HepG2 (cell line): Measurements from ENCODE around the gene RAP1A. TPM values are rescaled to one million over a fixed set of nuclear protein-coding genes. Genes with fewer than 3 reads are reported as not detected.
A peak's percentile ranks its signal among the peaks of the same experiment; 100 is the strongest.

Source experiments
- ATF7 ChIP-seq, 2 experiments: fragments of 450-650 bp in 1 of 2; sonication (generic) in 1 of 2; formaldehyde crosslinking in 1 of 2; IDR thresholded peaks; 2 replicates each; pipeline versions ENCODE4 v1.4.0 to v1.6.1; 2016 to 2020; ENCODE audit warnings: antibody characterized with exemption in 1 of 2, mild to moderate bottlenecking in 1 of 2, missing genetic modification reagents in 1 of 2
- HMGXB4 ChIP-seq, 2 experiments: sonication (generic) in 1 of 2; formaldehyde crosslinking in 1 of 2; IDR thresholded peaks; 2 replicates each; pipeline versions ENCODE4 v1.4.0 to v1.6.1; 2018 to 2020; ENCODE audit warnings: missing genetic modification reagents in 2 of 2, borderline replicate concordance in 1 of 2, low read depth in 1 of 2, mild to moderate bottlenecking in 1 of 2, missing biosample characterization in 1 of 2
- ZFP62 ChIP-seq: sonication (generic); formaldehyde crosslinking; IDR thresholded peaks from 2 replicates; pipeline ENCODE4 v1.4.0; 2020; ENCODE audit warnings: missing genetic modification reagents
- ZFP82 ChIP-seq: sonication (generic); formaldehyde crosslinking; IDR thresholded peaks from 2 replicates; pipeline ENCODE4 v1.5.1; 2020; ENCODE audit warnings: mild to moderate bottlenecking, missing genetic modification reagents, borderline replicate concordance
- ZNF674 ChIP-seq: sonication (generic); formaldehyde crosslinking; IDR thresholded peaks from 2 replicates; pipeline ENCODE4 v1.5.0; 2020; ENCODE audit warnings: low read depth, mild to moderate bottlenecking, missing genetic modification reagents
- polyA plus RNA-seq, 8 experiments: library from polyadenylated mRNA; depleted of rRNA in 3 of 8; stranded (reverse) in 7 of 8; unstranded in 1 of 8; fragments of >200 nt; fragmentation: Illumina TruSeq in 4 of 8; extraction: Trizol in 4 of 8; gene quantifications; 2 replicates each; pipeline versions ENCODE4 v1.2.1 to v1.2.3, GENCODE V29; 2011 to 2016; ENCODE audit warnings: low read depth in 4 of 8, missing spikeins in 1 of 8, mixed read lengths in 1 of 8; ENCODE audit not compliant: insufficient read depth in 1 of 8
- total RNA-seq, 5 experiments: library from RNA; depleted of rRNA; stranded (reverse); fragments of >200 nt; fragmentation: Illumina TruSeq; extraction: Trizol; gene quantifications; 2 replicates each; pipeline ENCODE4 v1.2.3, GENCODE V29; 2016; ENCODE audit warnings: low read depth in 1 of 5
- TF ChIP-seq, protein P1 (sequence below): sonication (generic); formaldehyde crosslinking; IDR thresholded peaks from 2 replicates; pipeline ENCODE4 v1.8.0; 2022; ENCODE audit warnings: mild to moderate bottlenecking, missing genetic modification reagents
- TF ChIP-seq, protein P2 (sequence below): sonication (generic); formaldehyde crosslinking; conservative IDR thresholded peaks from 2 replicates; pipeline ENCODE4 v1.4.0; 2020; ENCODE audit warnings: missing genetic modification reagents
- TF ChIP-seq, protein P3 (sequence below): sonication (generic); formaldehyde crosslinking; IDR thresholded peaks from 2 replicates; pipeline ENCODE4 v1.8.1; 2023; ENCODE audit warnings: missing genetic modification reagents, inconsistent platforms, borderline replicate concordance
- TF ChIP-seq, protein P4 (sequence below): sonication (generic); formaldehyde crosslinking; IDR thresholded peaks from 2 replicates; pipeline ENCODE4 v1.5.1; 2020; ENCODE audit warnings: mild to moderate bottlenecking, missing genetic modification reagents, moderate library complexity
- TF ChIP-seq, protein P5 (sequence below): sonication (generic); formaldehyde crosslinking; IDR thresholded peaks from 2 replicates; pipeline ENCODE4 v1.4.0; 2020; ENCODE audit warnings: low read depth, mild to moderate bottlenecking, missing genetic modification reagents

The RAP1A gene
- total and polyA plus RNA-seq, 2 of the 13 experiments (the other 11 are each of a cell fraction or from before 2014, with no cell fraction given) = 19.0 to 20.7 TPM

DNA sequence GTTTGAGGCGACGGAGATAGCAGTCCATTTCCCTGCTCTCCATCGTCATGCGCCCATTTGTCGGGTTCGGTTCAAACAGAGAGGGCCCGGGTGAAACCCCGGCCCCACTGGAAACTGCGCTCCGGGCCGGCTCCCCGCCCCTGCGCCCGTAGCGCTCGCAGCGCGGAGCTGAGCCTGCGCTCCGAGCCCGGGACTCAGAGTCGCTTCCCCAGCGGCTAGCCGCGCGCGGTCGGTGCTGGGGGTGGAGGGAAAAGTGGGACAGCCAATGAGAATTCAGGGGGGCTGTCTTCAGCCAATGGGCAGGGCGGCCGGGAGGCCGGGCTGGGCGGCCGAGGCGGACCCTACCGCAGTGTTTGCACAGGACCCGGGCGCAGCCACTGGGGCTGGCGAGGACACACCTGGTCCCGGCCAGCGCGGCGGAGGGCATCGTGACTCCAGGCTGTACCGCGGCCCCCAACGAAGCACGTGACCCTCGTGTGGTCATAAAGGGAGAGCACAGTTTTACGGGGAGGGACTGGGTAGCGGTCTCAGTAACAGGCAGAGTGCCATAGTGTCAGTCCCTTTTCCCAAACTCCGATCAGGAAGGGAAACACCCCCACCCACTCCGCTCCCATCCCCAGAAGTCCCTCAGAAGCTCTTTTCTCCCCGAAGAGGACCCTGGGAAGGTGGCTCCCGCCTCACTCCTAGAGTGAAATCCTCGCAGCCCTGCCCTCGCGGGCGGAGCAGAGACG, 119.8 kb downstream of the RAP1A start, which contains the start of gene INKA2 (continued):
- TF ChIP-seq, protein P1, sequence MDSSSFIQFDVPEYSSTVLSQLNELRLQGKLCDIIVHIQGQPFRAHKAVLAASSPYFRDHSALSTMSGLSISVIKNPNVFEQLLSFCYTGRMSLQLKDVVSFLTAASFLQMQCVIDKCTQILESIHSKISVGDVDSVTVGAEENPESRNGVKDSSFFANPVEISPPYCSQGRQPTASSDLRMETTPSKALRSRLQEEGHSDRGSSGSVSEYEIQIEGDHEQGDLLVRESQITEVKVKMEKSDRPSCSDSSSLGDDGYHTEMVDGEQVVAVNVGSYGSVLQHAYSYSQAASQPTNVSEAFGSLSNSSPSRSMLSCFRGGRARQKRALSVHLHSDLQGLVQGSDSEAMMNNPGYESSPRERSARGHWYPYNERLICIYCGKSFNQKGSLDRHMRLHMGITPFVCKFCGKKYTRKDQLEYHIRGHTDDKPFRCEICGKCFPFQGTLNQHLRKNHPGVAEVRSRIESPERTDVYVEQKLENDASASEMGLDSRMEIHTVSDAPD (CRISPR knock-in tag) = 0 out of 2 replicates have a peak, but pooled peaks have one; percentile 17
- 0 out of 2 replicates have a peak, but pooled peaks have one; percentile 55 for TF ChIP-seq ZNF674
- TF ChIP-seq ZFP82 (CRISPR knock-in tag) = no peak
- TF ChIP-seq, protein P2, sequence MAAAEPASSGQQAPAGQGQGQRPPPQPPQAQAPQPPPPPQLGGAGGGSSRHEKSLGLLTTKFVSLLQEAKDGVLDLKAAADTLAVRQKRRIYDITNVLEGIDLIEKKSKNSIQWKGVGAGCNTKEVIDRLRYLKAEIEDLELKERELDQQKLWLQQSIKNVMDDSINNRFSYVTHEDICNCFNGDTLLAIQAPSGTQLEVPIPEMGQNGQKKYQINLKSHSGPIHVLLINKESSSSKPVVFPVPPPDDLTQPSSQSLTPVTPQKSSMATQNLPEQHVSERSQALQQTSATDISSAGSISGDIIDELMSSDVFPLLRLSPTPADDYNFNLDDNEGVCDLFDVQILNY (CRISPR knock-in tag) = 0 out of 2 replicates have a peak, but pooled peaks have one; percentile 41
- TF ChIP-seq, protein P3, sequence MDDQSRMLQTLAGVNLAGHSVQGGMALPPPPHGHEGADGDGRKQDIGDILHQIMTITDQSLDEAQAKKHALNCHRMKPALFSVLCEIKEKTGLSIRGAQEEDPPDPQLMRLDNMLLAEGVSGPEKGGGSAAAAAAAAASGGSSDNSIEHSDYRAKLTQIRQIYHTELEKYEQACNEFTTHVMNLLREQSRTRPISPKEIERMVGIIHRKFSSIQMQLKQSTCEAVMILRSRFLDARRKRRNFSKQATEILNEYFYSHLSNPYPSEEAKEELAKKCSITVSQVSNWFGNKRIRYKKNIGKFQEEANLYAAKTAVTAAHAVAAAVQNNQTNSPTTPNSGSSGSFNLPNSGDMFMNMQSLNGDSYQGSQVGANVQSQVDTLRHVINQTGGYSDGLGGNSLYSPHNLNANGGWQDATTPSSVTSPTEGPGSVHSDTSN (CRISPR knock-in tag) = no peak
- no peak for TF ChIP-seq ZFP62 (CRISPR knock-in tag)
- TF ChIP-seq, protein P4, sequence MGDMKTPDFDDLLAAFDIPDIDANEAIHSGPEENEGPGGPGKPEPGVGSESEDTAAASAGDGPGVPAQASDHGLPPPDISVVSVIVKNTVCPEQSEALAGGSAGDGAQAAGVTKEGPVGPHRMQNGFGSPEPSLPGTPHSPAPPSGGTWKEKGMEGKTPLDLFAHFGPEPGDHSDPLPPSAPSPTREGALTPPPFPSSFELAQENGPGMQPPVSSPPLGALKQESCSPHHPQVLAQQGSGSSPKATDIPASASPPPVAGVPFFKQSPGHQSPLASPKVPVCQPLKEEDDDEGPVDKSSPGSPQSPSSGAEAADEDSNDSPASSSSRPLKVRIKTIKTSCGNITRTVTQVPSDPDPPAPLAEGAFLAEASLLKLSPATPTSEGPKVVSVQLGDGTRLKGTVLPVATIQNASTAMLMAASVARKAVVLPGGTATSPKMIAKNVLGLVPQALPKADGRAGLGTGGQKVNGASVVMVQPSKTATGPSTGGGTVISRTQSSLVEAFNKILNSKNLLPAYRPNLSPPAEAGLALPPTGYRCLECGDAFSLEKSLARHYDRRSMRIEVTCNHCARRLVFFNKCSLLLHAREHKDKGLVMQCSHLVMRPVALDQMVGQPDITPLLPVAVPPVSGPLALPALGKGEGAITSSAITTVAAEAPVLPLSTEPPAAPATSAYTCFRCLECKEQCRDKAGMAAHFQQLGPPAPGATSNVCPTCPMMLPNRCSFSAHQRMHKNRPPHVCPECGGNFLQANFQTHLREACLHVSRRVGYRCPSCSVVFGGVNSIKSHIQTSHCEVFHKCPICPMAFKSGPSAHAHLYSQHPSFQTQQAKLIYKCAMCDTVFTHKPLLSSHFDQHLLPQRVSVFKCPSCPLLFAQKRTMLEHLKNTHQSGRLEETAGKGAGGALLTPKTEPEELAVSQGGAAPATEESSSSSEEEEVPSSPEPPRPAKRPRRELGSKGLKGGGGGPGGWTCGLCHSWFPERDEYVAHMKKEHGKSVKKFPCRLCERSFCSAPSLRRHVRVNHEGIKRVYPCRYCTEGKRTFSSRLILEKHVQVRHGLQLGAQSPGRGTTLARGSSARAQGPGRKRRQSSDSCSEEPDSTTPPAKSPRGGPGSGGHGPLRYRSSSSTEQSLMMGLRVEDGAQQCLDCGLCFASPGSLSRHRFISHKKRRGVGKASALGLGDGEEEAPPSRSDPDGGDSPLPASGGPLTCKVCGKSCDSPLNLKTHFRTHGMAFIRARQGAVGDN (CRISPR knock-in tag) = peak; percentile 93
- no peak for TF ChIP-seq ATF7 (IDR thresholded peaks at IDR 0.05)
- no peak for TF ChIP-seq ATF7 (CRISPR knock-in tag; IDR thresholded peaks at IDR 0.05)
- peak; percentile 34 to 63; a peak in 3 of 4 replicates for TF ChIP-seq HMGXB4 (CRISPR knock-in tag; IDR thresholded peaks at IDR 0.05; ENCODE audit: borderline replicate concordance in 1 of 2, low read depth in 1 of 2)
- TF ChIP-seq, protein P5, sequence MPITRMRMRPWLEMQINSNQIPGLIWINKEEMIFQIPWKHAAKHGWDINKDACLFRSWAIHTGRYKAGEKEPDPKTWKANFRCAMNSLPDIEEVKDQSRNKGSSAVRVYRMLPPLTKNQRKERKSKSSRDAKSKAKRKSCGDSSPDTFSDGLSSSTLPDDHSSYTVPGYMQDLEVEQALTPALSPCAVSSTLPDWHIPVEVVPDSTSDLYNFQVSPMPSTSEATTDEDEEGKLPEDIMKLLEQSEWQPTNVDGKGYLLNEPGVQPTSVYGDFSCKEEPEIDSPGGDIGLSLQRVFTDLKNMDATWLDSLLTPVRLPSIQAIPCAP (CRISPR knock-in tag) = no peak
